GM19239 (cell line): ENCODE results near the gene SAMD14.

Experiments
- DNase-seq: peaks from one replicate; pipeline ENCODE4 v3.0.0; 2011; ENCODE audit warnings: low spot score; ENCODE audit not compliant: insufficient read length
- FAIRE-seq: peaks from 2 replicates; lab custom pipeline; 2011; peaks lifted over from hg19 to GRCh38; lab: Jason Lieb, UNC

The SAMD14 gene

GRCh38 chr17:50129728-50130558 lies at the start of gene SAMD14:
Gene SAMD14 (minus strand): TSS chr17:50130160. CDS start chr17:50124959, 5,201 bp downstream.
- DNase-seq (no peak), FAIRE-seq (no peak)

- peak; percentile 48 for FAIRE-seq
These were observed 48.2 kb upstream of the SAMD14 start for GRCh38 chr17:50177983-50178834.

GRCh38 chr17:50177476-50177875 lies 47.5 kb upstream of the SAMD14 start:
- no peak for DNase-seq
- no peak for FAIRE-seq

More at GRCh38 chr17:50177983-50178834, 48.2 kb upstream of the SAMD14 start:
- no peak for DNase-seq

- FAIRE-seq = no peak
- DNase-seq = no peak
These were observed 46.8 kb upstream of the SAMD14 start for GRCh38 chr17:50176559-50177357.

DNA sequence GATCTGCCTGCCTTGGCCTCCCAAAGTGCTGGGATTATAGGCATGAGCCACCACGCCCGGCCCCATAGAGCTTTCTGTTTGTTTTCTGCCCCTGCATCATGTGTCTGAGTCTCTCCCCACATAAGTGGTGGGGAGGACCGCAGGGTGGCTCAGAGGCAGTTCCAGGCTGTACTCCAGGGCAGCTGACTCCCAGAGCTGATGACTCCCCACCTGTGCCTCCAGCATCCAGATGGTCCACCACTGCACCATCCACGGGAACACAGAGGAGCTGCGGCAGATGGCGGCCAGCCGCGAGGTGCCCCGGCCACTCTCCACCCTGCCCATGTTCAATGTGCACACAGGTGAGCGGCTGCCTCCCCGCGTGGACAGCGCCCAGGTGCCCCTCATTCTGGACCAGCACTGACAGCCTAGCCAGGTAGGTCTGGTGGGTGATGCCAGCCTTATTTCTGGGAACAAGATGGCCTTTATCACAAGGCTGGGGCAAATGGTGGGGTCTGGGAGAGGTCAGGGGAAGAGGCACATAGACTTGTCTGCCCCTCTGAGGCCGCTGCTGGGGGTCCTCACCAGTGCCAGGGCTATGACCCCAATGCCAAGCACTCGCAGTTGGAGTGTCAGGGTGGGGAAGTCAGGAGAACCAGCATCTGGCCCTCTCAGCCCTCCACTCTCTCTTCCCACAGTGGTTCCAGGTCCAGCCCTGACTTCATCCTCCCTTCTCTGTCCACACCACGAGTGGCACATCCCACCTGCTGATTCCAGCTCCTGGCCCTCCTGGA lies 45.3 kb upstream of the SAMD14 start:
- FAIRE-seq = no peak

DNA sequence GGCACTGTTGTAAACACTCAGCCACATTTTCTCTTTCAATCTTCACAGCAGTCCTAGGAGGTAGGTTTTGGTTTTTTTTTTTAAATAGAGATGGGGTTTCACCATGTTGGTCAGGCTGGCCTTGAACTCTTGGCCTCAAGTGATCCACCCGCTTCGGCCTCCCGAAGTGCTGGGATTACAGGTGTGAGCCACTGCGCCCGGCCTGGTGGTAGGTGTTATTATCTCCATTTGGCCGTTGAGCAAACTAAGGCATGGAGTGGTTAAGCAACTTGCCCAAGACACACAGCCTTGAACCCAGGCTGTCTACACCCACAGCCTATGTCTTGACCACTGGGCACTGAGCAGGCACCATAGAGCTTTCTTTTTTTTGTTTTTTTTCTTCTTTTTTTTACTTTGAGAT lies 44.5 kb upstream of the SAMD14 start:
- no peak for DNase-seq
- FAIRE-seq = no peak

More for the DNA sequence above, 45.3 kb upstream of the SAMD14 start:
- DNase-seq = no peak

GRCh38 chr17:50173335-50173941 lies 43.5 kb upstream of the SAMD14 start:
- no peak for DNase-seq
- FAIRE-seq = no peak

- DNase-seq (no peak), FAIRE-seq (no peak)
These were observed 43.0 kb upstream of the SAMD14 start for GRCh38 chr17:50172936-50173334.

DNA sequence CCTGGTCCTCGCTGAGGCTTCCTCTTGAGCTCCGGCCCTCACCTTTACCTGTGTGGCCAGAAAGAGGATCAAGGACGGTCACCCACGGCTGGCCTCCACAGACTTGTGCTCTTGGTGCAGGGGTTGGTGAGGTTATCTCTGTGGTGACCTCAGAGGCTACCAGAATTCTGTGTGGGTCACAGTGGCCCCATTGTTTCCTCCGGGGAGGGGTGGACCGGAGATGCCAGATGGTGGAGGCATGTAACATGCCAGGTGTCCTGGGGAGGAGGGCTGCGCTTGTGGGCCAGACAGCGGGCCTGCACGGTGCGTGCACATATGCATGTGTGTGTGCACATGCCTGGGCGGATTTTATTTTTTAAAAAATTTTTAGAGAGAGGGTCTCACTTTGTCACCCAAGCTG lies 42.2 kb upstream of the SAMD14 start:
- FAIRE-seq (no peak), DNase-seq (no peak)

- DNase-seq (no peak), FAIRE-seq (no peak)
These were observed 41.6 kb upstream of the SAMD14 start for GRCh38 chr17:50171371-50172071.

DNA sequence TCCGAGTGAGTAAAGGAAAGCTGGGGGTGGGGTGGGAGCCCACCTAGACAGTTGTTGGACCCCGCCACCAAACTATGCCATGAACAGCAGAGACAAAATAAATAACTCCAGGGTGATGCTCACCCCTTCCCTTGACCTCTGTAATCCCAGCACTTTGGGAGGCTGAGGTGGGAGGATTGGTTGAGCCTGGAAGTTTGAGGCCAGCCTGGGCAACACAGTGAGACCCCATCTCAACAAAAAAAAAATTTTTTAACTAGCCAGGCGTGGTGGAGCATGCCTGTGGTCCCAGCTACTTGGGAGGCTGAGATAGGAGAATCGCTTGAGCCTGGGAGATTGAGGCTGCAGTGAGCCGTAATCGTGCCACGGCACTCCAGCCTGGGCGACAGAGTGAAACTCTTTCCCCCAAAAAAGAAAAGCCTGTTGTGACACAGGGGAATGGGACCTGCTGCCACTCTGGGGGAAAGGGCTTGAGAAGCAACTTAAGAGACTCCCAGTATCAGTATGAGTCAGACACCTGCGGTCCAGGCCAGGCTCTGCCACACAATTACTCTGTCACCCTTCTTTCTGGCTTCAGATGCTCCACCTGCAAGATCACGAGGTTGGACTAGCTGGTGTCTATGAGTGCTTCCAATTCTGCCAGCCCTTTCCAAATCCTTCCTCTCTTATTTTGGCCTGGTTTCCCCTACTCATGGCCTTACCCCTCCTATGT lies 40.9 kb upstream of the SAMD14 start:
- peak; percentile 93 for FAIRE-seq
- no peak for DNase-seq

DNA sequence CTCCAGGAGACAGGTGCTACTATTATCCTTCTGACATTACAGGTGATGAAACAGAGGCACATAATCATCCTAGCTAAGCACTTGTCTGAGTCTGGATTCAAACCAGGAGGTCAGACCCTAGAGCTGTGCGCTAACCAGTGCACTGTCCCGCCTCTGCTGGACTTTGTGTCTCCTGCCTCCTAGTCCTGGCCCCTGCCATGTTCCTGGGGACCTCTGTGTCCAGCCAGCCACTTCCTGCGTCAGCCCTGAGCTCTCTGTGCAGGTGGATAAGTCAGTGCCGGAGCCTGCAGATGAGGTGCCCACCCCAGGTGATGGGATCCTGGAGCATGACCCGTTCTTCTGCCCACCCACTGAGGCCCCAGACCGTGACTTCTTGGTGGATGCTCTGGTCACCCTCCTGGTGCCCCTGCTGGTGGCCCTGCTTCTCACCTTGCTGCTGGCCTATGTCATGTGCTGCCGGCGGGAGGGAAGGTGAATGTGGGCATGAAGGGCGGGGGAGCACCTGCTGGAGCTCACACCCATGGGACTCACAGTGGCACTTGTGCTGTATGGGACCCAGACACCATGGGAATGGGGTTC lies 40.0 kb upstream of the SAMD14 start:
- DNase-seq (no peak), FAIRE-seq (no peak)

DNA sequence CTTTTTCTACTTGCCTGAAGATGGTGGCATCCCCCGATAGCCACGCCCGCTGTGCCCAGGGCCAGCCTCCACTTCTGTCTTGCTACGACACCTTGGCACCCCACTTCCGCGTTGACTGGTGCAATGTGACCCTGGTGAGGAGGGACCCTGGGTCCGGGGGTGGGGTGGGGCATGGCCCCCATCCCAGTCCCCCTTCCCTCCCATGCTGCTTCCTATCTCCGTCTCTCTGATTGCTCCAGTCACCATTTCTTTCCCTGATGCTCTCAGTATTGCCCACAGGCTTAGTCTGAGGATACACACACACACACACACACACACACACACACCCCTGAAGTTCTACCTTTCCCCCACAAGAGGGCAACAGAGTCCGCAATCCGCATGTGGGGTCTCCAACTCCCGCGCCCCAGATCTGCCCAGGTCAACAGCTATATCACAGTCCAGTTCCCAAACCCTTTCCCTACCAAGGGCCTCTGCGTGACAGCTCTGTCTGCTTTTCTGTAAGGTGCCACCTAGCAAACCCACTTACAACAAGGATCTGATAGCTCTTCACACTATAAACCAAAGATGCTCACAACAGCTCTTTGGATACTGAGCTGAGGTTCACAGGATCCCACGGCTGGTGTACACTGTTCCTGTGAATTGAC lies 39.3 kb upstream of the SAMD14 start:
- DNase-seq (no peak), FAIRE-seq (peak; percentile 90)

- DNase-seq = no peak
- no peak for FAIRE-seq
These were observed 38.4 kb upstream of the SAMD14 start for GRCh38 chr17:50168319-50168718.

DNA sequence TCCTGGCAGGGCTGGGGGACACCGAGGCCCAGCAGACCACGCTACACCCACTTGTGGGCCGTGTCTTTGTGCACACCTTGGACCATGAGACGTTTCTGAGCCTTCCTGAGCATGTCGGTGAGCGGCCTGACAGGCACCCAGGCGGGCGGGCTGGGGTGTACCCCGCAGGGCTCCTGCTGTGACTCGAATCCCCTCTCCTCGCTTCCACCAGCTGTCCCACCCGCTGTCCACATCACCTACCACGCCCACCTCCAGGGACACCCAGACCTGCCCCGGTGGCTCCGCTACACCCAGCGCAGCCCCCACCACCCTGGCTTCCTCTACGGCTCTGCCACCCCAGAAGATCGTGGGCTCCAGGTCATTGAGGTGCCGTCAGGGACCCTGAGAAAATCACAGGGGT lies 37.4 kb upstream of the SAMD14 start:
- DNase-seq (no peak), FAIRE-seq (no peak)

GRCh38 chr17:50166518-50167181 lies 36.7 kb upstream of the SAMD14 start:
- no peak for DNase-seq
- FAIRE-seq = no peak
